Sigmoid colon (tissue), 4 donors: ENCODE measurements around the gene KRTAP10-12.

ENCODE experiments used
- POLR2AphosphoS5 ChIP-seq, 4 donors: sonication (generic); formaldehyde crosslinking; IDR thresholded peaks; one replicate each; pipeline ENCODE4 v1.6.1; 2017; ENCODE audit warnings: antibody characterized with exemption in 4 of 4
- TF ChIP-seq, protein P1 (sequence below), 4 experiments: fragments of 450-650 bp in 3 of 4; fragments of 200-600 bp in 1 of 4; IDR thresholded peaks; one replicate each; pipeline ENCODE4 v1.5.1; 2016 to 2019; ENCODE audit warnings: antibody characterized with exemption in 4 of 4, mild to moderate bottlenecking in 3 of 4, moderate library complexity in 2 of 4

DNA sequence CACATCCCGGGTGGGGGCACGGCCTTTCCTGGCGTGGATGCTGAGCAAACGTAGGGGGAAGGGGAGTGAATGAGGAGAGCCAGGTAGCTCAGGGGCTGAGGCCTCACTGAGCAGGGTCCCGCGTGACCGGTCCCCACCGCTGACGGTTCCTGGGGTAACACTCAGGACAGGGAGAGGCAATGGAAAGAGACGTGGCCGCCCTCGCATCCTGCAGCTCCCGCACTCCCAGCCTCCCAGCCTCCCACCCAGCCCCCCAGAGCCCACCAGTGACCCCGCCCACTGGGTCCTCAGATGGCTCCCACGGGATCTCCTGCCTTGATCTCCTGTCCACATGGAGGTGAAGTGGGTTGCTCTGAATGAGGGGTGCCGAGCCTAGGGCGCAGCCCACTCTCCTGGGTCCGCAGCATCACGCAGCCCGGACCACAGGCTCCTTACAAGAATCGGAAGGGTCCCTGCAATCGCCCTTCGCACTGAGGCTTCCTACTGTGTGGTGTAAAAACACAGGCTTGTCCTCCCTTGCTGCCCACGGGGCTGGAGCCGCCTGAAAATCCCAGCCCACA, 12.0 kb downstream of the KRTAP10-12 start:
- TF ChIP-seq POLR2AphosphoS5 (IDR thresholded peaks at IDR 0.05): no peak
- TF ChIP-seq, protein P1, sequence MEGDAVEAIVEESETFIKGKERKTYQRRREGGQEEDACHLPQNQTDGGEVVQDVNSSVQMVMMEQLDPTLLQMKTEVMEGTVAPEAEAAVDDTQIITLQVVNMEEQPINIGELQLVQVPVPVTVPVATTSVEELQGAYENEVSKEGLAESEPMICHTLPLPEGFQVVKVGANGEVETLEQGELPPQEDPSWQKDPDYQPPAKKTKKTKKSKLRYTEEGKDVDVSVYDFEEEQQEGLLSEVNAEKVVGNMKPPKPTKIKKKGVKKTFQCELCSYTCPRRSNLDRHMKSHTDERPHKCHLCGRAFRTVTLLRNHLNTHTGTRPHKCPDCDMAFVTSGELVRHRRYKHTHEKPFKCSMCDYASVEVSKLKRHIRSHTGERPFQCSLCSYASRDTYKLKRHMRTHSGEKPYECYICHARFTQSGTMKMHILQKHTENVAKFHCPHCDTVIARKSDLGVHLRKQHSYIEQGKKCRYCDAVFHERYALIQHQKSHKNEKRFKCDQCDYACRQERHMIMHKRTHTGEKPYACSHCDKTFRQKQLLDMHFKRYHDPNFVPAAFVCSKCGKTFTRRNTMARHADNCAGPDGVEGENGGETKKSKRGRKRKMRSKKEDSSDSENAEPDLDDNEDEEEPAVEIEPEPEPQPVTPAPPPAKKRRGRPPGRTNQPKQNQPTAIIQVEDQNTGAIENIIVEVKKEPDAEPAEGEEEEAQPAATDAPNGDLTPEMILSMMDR (IDR thresholded peaks at IDR 0.05): no peak
